H9 (cell line): ENCODE results near the gene SDK2. TPM values are rescaled to one million over a fixed set of nuclear protein-coding genes. Genes with fewer than 3 reads are reported as not detected.

Experiments
- DNase-seq: peaks from one replicate; pipeline ENCODE4 v3.0.0-alpha.2; 2017
- H2AFZ ChIP-seq: one replicate; pipeline ENCODE4 v1.6.1; 2013; ENCODE audit warnings: mild to moderate bottlenecking, low read length, control low read depth, moderate library complexity
- H2AK5ac ChIP-seq: 2 replicates; pipeline ENCODE4 v1.6.1; 2013; ENCODE audit warnings: low read length, control low read depth, mixed read lengths; ENCODE audit not compliant: insufficient read length
- H2BK120ac ChIP-seq: one replicate; pipeline ENCODE4 v1.6.1; 2013; ENCODE audit warnings: low read depth, mild to moderate bottlenecking, low read length, control low read depth, inconsistent platforms; ENCODE audit not compliant: poor library complexity, severe bottlenecking
- H2BK12ac ChIP-seq: 2 replicates; pipeline ENCODE4 v1.6.1; 2013; ENCODE audit warnings: low read length, control low read depth, mixed read lengths, low read depth; ENCODE audit not compliant: insufficient read length
- H2BK15ac ChIP-seq: 2 replicates; pipeline ENCODE4 v1.6.1; 2013; ENCODE audit warnings: low read depth, low read length, control low read depth
- H2BK20ac ChIP-seq: one replicate; pipeline ENCODE4 v1.6.1; 2013; ENCODE audit warnings: low read depth, mild to moderate bottlenecking, low read length, control low read depth, inconsistent platforms; ENCODE audit not compliant: poor library complexity, severe bottlenecking
- H2BK5ac ChIP-seq: 2 replicates; pipeline ENCODE4 v1.6.1; 2013; ENCODE audit warnings: low read length, control low read depth, mixed read lengths; ENCODE audit not compliant: insufficient read length
- H3K14ac ChIP-seq: 2 replicates; pipeline ENCODE4 v1.6.1; 2013; ENCODE audit warnings: low read length, control low read depth; ENCODE audit not compliant: insufficient read depth
- H3K18ac ChIP-seq: 2 replicates; pipeline ENCODE4 v1.6.1; 2013; ENCODE audit warnings: low read depth, mild to moderate bottlenecking, mixed read lengths, low read length, control low read depth; ENCODE audit not compliant: insufficient read length
- H3K23ac ChIP-seq: 2 replicates; pipeline ENCODE4 v1.6.1; 2013; ENCODE audit warnings: low read length, control low read depth, mixed read lengths, low read depth; ENCODE audit not compliant: insufficient read length
- H3K23me2 ChIP-seq: 2 replicates; pipeline ENCODE4 v1.6.1; 2013; ENCODE audit warnings: low read depth, mild to moderate bottlenecking, mixed read lengths, low read length, control low read depth; ENCODE audit not compliant: insufficient read length, poor library complexity, severe bottlenecking
- H3K27ac ChIP-seq: 2 replicates; pipeline ENCODE4 v1.5.1; 2013; ENCODE audit warnings: low read length, control low read depth, mixed read lengths, low read depth; ENCODE audit not compliant: insufficient read length
- H3K27me3 ChIP-seq: 2 replicates; pipeline ENCODE4 v1.6.1; 2013; ENCODE audit warnings: low read length, control low read depth, inconsistent platforms; ENCODE audit not compliant: insufficient read depth
- H3K4ac ChIP-seq: 2 replicates; pipeline ENCODE4 v1.6.1; 2013; ENCODE audit warnings: low read depth, mild to moderate bottlenecking, control low read depth, inconsistent platforms, low read length, moderate library complexity
- H3K4me1 ChIP-seq: 2 replicates; pipeline ENCODE4 v1.6.1; 2013; ENCODE audit warnings: low read length, control low read depth, inconsistent platforms; ENCODE audit not compliant: insufficient read depth
- H3K4me2 ChIP-seq: 2 replicates; pipeline ENCODE4 v1.6.1; 2013; ENCODE audit warnings: low read length, control low read depth, mixed read lengths; ENCODE audit not compliant: insufficient read length, insufficient read depth
- H3K56ac ChIP-seq: 2 replicates; pipeline ENCODE4 v1.6.1; 2013; ENCODE audit warnings: low read depth, mild to moderate bottlenecking, mixed read lengths, low read length, control low read depth; ENCODE audit not compliant: insufficient read length
- H3K79me1 ChIP-seq: 2 replicates; pipeline ENCODE4 v1.6.1; 2013; ENCODE audit warnings: low read depth, mild to moderate bottlenecking, moderate library complexity, low read length, control low read depth, inconsistent platforms; ENCODE audit not compliant: insufficient read depth, poor library complexity, severe bottlenecking
- H3K79me2 ChIP-seq: 2 replicates; pipeline ENCODE4 v1.6.1; 2013; ENCODE audit warnings: low read length, control low read depth, inconsistent platforms; ENCODE audit not compliant: insufficient read depth
- H3K9ac ChIP-seq: 2 replicates; pipeline ENCODE4 v1.6.1; 2013; ENCODE audit warnings: low read length, control low read depth, mixed read lengths; ENCODE audit not compliant: insufficient read length; ENCODE audit errors: extremely low read depth
- H3K9me3 ChIP-seq: one replicate; pipeline ENCODE4 v1.6.1; 2013; ENCODE audit warnings: low read depth, low read length, inconsistent platforms; ENCODE audit not compliant: control insufficient read depth
- H3T11ph ChIP-seq: one replicate; pipeline ENCODE4 v1.6.1; 2013; ENCODE audit warnings: mild to moderate bottlenecking, low read length, control low read depth, inconsistent platforms
- H4K20me1 ChIP-seq: one replicate; pipeline ENCODE4 v1.6.1; 2013; ENCODE audit not compliant: control insufficient read depth, insufficient read length, insufficient read depth
- H4K5ac ChIP-seq: 2 replicates; pipeline ENCODE4 v1.6.1; 2013; ENCODE audit warnings: low read depth, mild to moderate bottlenecking, mixed read lengths, low read length, control low read depth; ENCODE audit not compliant: insufficient read length
- H4K8ac ChIP-seq: replicated peaks from 2 replicates; pipeline ENCODE4 v1.6.1; 2013; ENCODE audit warnings: low read length, control low read depth, mixed read lengths, low read depth; ENCODE audit not compliant: insufficient read length
- H4K91ac ChIP-seq: 2 replicates; pipeline ENCODE4 v1.6.1; 2013; ENCODE audit warnings: low read depth, mild to moderate bottlenecking, moderate library complexity, mixed read lengths, low read length, control low read depth; ENCODE audit not compliant: insufficient read length
- H3K27ac Mint-ChIP-seq, 3 experiments: 2 replicates in 2 of 3; 3 replicates in 1 of 3; pipeline ENCODE4 v1.8.0; 2020 to 2021; ENCODE audit warnings: mixed read lengths in 3 of 3, mild to moderate bottlenecking in 1 of 3, moderate library complexity in 1 of 3
- H3K27me3 Mint-ChIP-seq: 2 replicates; pipeline ENCODE4 v1.8.0; 2021; ENCODE audit warnings: low read depth, mild to moderate bottlenecking, moderate library complexity, mixed read lengths
- H3K36me3 Mint-ChIP-seq, 3 experiments: 2 replicates in 2 of 3; 3 replicates in 1 of 3; pipeline ENCODE4 v1.8.0; 2020 to 2021; ENCODE audit warnings: low read depth in 3 of 3, mixed read lengths in 3 of 3; ENCODE audit not compliant: insufficient read depth in 1 of 3
- H3K4me1 Mint-ChIP-seq, 2 experiments: 2 replicates each; pipeline ENCODE4 v1.8.0; 2020; ENCODE audit warnings: mixed read lengths in 2 of 2
- H3K4me3 Mint-ChIP-seq, 2 experiments: 2 replicates in 1 of 2; 3 replicates in 1 of 2; pipeline ENCODE4 v1.8.0; 2020 to 2021; ENCODE audit warnings: mild to moderate bottlenecking in 2 of 2, mixed read lengths in 2 of 2, moderate library complexity in 1 of 2
- H3K9me3 Mint-ChIP-seq, 2 experiments: 2 replicates in 1 of 2; 3 replicates in 1 of 2; pipeline ENCODE4 v1.8.0; 2020; ENCODE audit warnings: mild to moderate bottlenecking in 2 of 2, mixed read lengths in 2 of 2, moderate library complexity in 1 of 2
- WGBS: extraction: QIAGEN DNeasy Blood & Tissue Kit; methylation state at CpG from one replicate; pipeline ENCODE4 v1.1.7; 2013; ENCODE audit warnings: missing lambda C conversion rate, low lambda C conversion rate, mixed read lengths; ENCODE audit not compliant: insufficient read length; ENCODE audit errors: extremely low coverage; 5-methylcytosine and 5-hydroxymethylcytosine counted together
- total RNA-seq: library from RNA; stranded (reverse); gene quantifications from 2 replicates; pipeline ENCODE4 v1.2.1, GENCODE V29; 2021
- TF ChIP-seq, protein P1 (sequence below): fragments of 200-600 bp; sonication (generic); conservative IDR thresholded peaks from 3 replicates; pipeline ENCODE4 v1.8.0; 2021; ENCODE audit warnings: antibody characterized with exemption, mild to moderate bottlenecking

The SDK2 gene
- total RNA-seq, 1 experiment from 2014 or later = 9.1 TPM

DNA sequence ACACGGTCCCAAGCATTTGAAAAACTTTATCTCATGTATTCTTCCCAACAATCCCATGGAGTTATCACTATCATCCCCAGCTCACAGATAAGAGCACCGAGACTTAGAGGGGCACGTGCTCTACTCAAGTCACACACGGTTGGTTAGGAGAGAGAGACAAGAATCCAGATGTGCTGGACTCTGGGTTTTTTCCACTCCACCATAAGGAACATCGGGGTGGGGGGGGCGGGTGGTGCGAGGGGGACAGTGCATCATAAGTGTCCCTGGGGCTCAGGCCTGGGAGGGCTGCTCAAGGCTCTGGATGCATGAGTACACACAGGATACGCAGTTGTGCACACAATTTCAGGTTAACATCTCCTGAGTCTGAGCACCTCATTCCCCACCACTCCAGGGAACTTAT is 339.8 kb downstream of the SDK2 start:
- Histone ChIP-seq H3K14ac (no peak overlapping the region), H3K56ac (no peak overlapping the region), H3K4me1 (peaks cover 6% of the 10 kb centered on the region; the same call in 1 of the 2 replicates), H2BK5ac (no peak overlapping the region), H3T11ph (no peak overlapping the region), H3K4ac (no peak overlapping the region), H4K91ac (no peak overlapping the region), H3K27ac (no peak overlapping the region), H2BK120ac (no peak overlapping the region), H2BK20ac (no peak overlapping the region), H2BK15ac (no peak overlapping the region), H3K18ac (no peak overlapping the region), H3K9ac (no peak overlapping the region), H3K79me1 (no peaks in the 10 kb centered on the region), H2AFZ (no peak overlapping the region), H3K23ac (no peak overlapping the region), H4K5ac (no peak overlapping the region), H3K23me2 (no peaks in the 10 kb centered on the region), H3K4me2 (no peak overlapping the region), H3K79me2 (no peaks in the 10 kb centered on the region), H3K27me3 (no peaks in the 10 kb centered on the region), H4K8ac (no peak overlapping the region), H2AK5ac (no peak overlapping the region), H4K20me1 (no peaks in the 10 kb centered on the region), H2BK12ac (no peak overlapping the region), H3K9me3 (no peaks in the 10 kb centered on the region)
- Mint-ChIP-seq H3K9me3 (no peaks in the 10 kb centered on the region), H3K27ac (peak overlapping the region in 1 of 3 experiments; percentile 38; a peak in 2 of 7 replicates), H3K4me3 (no peak overlapping the region), H3K4me1 (peaks cover 37 to 42% of the 10 kb centered on the region in 2 experiments), H3K27me3 (0 out of 2 replicates have a peak, but pooled peaks cover 2% of the 10 kb centered on the region), H3K36me3 (peaks cover 0 to 5% (median 0%) of the 10 kb centered on the region in 3 experiments; a peak in 3 of 7 replicates)
- TF ChIP-seq, protein P1, sequence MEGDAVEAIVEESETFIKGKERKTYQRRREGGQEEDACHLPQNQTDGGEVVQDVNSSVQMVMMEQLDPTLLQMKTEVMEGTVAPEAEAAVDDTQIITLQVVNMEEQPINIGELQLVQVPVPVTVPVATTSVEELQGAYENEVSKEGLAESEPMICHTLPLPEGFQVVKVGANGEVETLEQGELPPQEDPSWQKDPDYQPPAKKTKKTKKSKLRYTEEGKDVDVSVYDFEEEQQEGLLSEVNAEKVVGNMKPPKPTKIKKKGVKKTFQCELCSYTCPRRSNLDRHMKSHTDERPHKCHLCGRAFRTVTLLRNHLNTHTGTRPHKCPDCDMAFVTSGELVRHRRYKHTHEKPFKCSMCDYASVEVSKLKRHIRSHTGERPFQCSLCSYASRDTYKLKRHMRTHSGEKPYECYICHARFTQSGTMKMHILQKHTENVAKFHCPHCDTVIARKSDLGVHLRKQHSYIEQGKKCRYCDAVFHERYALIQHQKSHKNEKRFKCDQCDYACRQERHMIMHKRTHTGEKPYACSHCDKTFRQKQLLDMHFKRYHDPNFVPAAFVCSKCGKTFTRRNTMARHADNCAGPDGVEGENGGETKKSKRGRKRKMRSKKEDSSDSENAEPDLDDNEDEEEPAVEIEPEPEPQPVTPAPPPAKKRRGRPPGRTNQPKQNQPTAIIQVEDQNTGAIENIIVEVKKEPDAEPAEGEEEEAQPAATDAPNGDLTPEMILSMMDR = no peak
- DNase-seq = no peak
- WGBS = no CpG with 5 or more reads among the region's 8 CpGs
